BJ (cell line): ENCODE results near the gene CEP152. TPM values are rescaled to one million over a fixed set of nuclear protein-coding genes. Genes with fewer than 3 reads are reported as not detected.

Source experiments
- CTCF ChIA-PET: fragments of 350-600 bp; formaldehyde crosslinking; extraction: SDS; loops from one replicate; lab custom pipeline; 2021; ENCODE audit warnings: antibody characterized with exemption, inconsistent platforms; lab: Yijun Ruan, JAX
- POLR2A ChIA-PET: fragments of 300-600 bp; sonication (Branson Sonifier 250); formaldehyde crosslinking; extraction: SDS; loops from one replicate; lab custom pipeline; 2021; ENCODE audit warnings: antibody characterized with exemption; lab: Charles Lee
- DNase-seq: peaks from one replicate; pipeline ENCODE4 v3.0.0-alpha.2; 2011; ENCODE audit warnings: low read depth
- H3K27me3 ChIP-seq: 2 replicates; pipeline ENCODE4 v1.6.0; 2011; ENCODE audit warnings: low read length; ENCODE audit not compliant: control insufficient read depth, insufficient read depth
- H3K36me3 ChIP-seq: 2 replicates; pipeline ENCODE4 v1.5.1; 2011; ENCODE audit warnings: low read length; ENCODE audit not compliant: control insufficient read depth, insufficient read depth
- H3K4me3 ChIP-seq: 2 replicates; pipeline ENCODE4 v1.5.1; 2011; ENCODE audit warnings: low read depth, mild to moderate bottlenecking, control low read depth, low read length
- polyA plus RNA-seq: library from polyadenylated mRNA; depleted of rRNA; stranded (reverse); fragments of >200 nt; gene quantifications from 2 replicates; pipeline ENCODE4 v1.2.3, GENCODE V29; 2011
- TF ChIP-seq, protein P1 (sequence below): IDR thresholded peaks from 2 replicates; pipeline ENCODE4 v1.5.1; 2011; ENCODE audit warnings: low read depth, mild to moderate bottlenecking, control low read depth, inconsistent platforms, low read length, moderate library complexity; ENCODE audit not compliant: insufficient read depth

Gene CEP152
- polyA plus RNA-seq, 1 experiment = 0.77 TPM

DNA sequence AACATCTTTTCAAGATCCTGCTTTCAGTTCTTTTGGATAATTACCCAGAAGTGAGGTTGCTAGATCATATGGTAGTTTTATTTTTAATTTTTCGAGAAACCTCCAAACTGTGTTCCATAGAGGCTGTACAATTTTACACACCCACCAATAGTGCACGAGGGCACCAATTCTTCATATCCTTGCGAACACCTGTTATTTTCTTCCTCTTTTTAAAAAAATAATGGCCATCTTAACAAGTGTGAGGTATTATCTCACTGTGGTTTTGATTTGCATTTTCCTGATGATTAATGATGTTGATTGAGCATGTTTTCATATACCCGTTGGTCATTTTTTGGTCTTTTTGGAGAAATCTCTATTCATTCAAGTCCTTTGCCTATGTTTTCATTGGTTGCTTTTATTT lies 17.6 kb upstream of the CEP152 start:
- no peak for DNase-seq
- Histone ChIP-seq H3K27me3 (no peaks in the 10 kb centered on the region), H3K4me3 (no peak overlapping the region), H3K36me3 (no peaks in the 10 kb centered on the region)
- CTCF ChIA-PET = no interaction called here
- TF ChIP-seq, protein P1, sequence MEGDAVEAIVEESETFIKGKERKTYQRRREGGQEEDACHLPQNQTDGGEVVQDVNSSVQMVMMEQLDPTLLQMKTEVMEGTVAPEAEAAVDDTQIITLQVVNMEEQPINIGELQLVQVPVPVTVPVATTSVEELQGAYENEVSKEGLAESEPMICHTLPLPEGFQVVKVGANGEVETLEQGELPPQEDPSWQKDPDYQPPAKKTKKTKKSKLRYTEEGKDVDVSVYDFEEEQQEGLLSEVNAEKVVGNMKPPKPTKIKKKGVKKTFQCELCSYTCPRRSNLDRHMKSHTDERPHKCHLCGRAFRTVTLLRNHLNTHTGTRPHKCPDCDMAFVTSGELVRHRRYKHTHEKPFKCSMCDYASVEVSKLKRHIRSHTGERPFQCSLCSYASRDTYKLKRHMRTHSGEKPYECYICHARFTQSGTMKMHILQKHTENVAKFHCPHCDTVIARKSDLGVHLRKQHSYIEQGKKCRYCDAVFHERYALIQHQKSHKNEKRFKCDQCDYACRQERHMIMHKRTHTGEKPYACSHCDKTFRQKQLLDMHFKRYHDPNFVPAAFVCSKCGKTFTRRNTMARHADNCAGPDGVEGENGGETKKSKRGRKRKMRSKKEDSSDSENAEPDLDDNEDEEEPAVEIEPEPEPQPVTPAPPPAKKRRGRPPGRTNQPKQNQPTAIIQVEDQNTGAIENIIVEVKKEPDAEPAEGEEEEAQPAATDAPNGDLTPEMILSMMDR = no peak
- POLR2A ChIA-PET = no interaction called here

DNA sequence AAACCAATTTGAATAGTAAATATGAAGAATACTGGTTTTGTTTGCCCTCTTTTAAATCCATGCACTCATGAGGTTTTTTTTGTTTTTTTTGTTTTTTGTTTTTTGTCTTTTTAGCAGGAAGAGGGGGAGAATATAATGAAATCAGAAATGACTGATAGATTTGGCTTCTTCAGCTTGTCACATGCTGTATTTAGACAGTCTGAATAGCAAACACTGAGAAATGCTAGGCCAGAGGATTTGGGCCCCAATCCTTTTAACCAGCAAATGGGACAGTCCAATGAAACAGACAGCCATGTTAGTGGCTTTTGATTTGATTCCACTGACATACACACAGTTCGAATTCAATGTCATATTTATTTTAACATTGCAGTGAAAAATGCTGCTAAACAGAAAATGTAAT lies 14.2 kb upstream of the CEP152 start:
- TF ChIP-seq, protein P1 = no peak
- CTCF ChIA-PET = no interaction called here
- no peaks in the 10 kb centered on the region for H3K36me3 ChIP-seq
- no peak for DNase-seq
- POLR2A ChIA-PET = no interaction called here
- no peaks in the 10 kb centered on the region for H3K27me3 ChIP-seq
- no peak overlapping the region for H3K4me3 ChIP-seq

DNA sequence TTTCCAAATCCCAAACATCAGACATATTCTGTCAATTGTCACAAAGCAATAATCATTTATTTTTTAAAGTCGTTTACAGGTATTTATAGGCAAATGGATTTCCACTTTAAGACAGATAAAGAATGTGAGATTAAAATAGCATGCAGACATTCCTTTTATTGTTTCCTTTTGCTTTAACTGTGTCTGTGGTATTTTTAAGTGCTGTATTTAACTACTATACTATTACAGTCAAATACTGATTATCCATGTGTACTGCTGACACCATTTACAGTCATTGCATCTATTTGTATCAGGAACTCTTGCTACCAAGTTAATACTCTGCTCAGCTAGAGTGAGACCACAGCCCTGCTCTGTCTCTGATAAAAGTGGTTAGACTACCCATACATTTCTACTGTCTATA lies 12.8 kb upstream of the CEP152 start:
- CTCF ChIA-PET = interaction anchor here (1.2 kb wide), 1 partner anchor 12 kb away, joined by 3 read pairs; no protein-coding TSS in a partner anchor
- Histone ChIP-seq H3K27me3 (no peaks in the 10 kb centered on the region), H3K36me3 (no peaks in the 10 kb centered on the region), H3K4me3 (no peak overlapping the region)
- no peak for DNase-seq
- POLR2A ChIA-PET = no interaction called here
- TF ChIP-seq, protein P1 = no peak

DNA sequence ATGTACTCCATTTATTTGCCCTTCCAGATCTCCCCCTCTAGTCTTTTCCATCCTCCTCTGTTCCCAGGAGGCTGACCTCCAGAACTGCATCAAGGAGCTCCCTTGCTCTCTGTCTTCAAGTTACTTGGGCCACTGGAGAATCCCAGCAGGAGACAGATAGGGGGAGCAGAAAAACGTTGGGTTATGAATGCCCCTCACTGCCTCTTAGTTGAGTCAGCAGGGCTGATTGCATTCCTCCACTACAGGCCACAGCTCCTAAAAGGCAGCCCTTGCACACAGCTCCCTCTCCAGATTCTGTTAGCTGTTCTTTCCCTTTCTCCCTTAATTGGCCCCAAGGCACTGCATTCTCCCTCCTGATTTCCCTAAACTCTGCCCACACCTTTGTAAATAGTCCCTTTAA lies 12.4 kb upstream of the CEP152 start:
- Histone ChIP-seq H3K27me3 (no peaks in the 10 kb centered on the region), H3K36me3 (no peaks in the 10 kb centered on the region), H3K4me3 (no peak overlapping the region)
- ChIA-PET POLR2A (no interaction called here), CTCF (interaction anchor here (0.8 to 1.2 kb wide), 3 partner anchors 9 to 12 kb away, joined by 3 to 4 read pairs (median 3); no protein-coding TSS in a partner anchor)
- TF ChIP-seq, protein P1 = peak; percentile 24; the same call in 1 of the 2 replicates
- no peak for DNase-seq

DNA sequence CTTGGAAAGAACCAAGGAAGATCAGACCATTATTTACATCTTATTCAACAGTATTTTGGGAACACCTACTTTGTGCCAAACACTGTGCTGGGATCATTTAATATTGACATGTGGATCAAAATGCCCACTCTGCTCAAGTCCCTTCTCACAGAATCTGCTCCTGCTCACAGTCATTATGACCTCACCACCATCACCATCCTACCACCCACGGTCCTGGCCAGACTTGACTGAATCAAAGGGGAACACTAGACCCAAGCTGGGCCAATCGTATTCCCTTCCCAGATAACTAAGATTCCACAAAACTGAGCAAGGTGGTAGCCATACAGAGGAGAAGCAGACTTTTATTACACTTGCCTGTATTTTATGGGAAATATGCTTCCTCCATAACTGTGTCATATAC lies 3.4 kb upstream of the CEP152 start:
- CTCF ChIA-PET = interaction anchor here (1.1 to 1.8 kb wide), 3 partner anchors 8 to 41 kb away, joined by 3 to 4 read pairs (median 3); no protein-coding TSS in a partner anchor

More for the DNA sequence above, 3.4 kb upstream of the CEP152 start:
- POLR2A ChIA-PET = no interaction called here
- no peaks in the 10 kb centered on the region for H3K36me3 ChIP-seq
- DNase-seq = no peak
- H3K27me3 ChIP-seq = no peaks in the 10 kb centered on the region
- H3K4me3 ChIP-seq = no peak overlapping the region
- TF ChIP-seq, protein P1 = no peak
